HG02763 (cell line): ENCODE results near the gene TMEM253.

Experiments used
- ATAC-seq: cut with Tn5 transposase; IDR thresholded peaks from one replicate; pipeline ENCODE4 v1.9.1; 2021; ENCODE audit warnings: mild to moderate bottlenecking, moderate library complexity; ENCODE audit not compliant: unreplicated experiment

TMEM253 gene

DNA sequence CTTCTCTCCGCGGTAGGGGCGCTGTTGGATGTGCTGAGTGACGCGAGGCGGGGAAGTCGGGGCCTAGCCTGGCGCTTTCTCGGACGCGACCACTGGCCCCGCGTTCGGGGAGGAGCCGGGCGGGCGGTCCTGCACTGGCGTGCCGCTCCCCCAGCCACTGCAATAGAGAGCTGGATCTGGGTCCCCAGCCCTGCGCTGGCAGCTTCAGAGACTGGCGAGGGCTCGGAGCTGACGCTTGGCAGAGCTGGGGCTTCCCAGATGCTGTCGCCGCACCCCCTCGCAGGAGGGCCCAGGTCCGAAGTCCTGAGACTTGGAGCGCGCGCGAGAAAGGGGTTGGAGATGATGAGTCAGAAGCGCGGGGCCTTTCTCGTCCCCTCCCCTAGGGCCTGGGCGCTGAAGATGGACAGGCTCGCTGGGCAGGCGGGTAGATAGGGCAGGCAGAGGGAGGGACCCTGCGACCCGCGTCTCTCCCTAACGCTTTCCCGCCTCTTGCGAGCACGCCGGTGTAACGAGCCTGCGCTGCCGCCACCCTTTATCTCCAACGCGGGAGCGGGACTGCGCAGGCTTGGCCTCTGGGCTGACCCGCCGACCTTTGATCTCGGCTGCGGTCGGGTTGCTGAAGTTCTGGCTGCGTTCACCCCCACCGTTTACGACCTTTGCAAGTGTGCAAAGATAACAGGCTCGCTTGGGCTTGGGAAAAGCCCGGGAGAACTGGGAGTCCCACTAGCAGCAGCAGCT lies 3.0 kb downstream of the TMEM253 start:
- peak; percentile 90 for ATAC-seq

- ATAC-seq: peak; percentile 42
Observed at GRCh38 chr14:21104448-21105060, 3.7 kb downstream of the TMEM253 start.

- ATAC-seq: no peak
Observed at GRCh38 chr14:21105095-21105494, 4.2 kb downstream of the TMEM253 start.

GRCh38 chr14:21106176-21106497 lies 5.3 kb downstream of the TMEM253 start:
- ATAC-seq: no peak

DNA sequence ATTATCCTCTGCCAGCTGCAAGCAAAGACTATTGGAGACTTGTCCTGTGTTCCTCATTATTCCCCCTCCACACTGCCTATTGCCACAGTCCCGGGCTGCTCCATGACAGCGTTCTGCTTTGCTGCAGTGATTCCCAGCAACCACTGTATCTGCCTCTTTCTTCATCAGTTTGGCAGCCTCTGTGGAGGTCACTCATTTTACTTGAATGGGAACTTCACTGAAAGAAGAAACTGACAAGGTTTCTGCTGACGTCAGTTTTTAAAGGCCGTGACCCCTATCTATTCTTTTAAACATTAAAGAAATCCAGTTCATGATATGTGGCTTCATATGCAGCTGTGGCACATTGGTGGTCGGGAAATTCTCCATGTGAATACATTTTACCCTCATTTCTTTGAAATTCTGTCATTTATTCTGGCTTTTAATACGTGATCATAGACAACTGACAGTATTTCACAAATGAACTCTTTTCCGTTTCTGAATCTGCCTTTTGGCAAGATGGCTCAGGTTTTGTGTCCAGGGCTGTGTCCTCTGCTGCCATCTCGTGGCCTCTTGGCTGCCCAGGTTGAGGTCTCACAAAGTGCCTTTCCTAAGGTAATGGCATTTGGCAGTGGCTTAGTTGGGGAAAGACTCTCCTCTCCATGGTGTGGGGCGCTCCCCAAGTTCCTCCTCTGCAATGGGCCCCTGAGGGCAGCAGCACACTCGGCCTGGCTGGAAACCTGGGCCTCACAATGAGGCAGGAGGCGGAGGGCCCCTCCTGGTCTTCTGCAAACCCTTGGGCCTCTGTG lies 5.8 kb downstream of the TMEM253 start:
- ATAC-seq: no peak

GRCh38 chr14:21107283-21107800 lies 6.5 kb downstream of the TMEM253 start:
- no peak for ATAC-seq

DNA sequence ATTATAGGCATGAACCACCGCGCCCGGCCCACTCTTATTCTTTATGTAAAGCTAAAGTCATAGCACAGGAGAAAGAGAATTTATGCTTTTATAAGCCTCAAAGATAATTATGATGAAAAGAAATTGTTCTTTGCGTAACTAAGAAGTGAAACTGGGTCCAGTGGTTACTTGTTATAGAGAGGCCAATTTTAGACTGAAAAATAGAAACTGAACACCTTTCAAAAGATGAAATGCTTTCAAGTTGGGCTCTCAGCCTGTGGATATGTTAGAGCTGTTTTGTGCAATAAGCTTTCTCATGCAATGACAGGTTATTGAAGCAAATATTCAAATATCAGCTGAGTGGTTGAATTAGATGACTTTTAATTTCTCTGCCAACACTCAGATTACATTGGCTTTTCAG lies 7.9 kb downstream of the TMEM253 start:
- ATAC-seq: no peak

DNA sequence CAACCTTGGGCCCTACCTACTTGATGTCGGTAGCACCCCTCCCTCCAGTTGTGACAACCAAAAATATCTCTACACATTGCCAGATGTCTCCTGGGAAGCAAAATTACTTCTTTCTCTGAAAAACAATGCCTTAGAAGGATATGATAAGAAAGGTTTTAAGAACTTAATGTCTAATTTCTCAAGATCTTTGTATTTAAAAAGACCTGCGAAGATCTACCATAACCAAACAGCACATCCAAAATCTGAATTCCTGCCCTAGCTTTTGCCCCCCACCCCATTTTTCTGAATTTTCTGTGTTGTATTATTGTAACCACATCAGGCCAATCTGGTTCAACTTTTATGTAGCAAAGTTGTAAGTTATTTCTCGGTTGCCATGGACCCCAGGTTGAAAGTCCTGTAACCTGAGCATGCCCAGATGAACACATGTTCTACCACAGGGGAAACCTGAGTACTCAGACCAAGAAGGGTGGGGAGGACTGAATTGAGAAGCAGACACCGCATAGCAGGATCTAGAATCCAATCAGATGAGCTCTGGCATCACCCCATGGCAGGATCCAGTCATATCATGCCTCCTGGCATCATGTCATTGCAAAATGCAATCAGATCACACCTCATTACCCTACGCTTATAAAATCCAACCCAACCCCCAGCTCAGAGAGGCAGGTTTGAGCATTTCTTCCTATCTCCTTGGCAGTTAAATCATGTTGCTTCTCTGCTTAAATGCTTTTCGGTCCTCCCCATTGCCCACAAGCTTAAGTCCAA lies 8.7 kb downstream of the TMEM253 start:
- no peak for ATAC-seq

DNA sequence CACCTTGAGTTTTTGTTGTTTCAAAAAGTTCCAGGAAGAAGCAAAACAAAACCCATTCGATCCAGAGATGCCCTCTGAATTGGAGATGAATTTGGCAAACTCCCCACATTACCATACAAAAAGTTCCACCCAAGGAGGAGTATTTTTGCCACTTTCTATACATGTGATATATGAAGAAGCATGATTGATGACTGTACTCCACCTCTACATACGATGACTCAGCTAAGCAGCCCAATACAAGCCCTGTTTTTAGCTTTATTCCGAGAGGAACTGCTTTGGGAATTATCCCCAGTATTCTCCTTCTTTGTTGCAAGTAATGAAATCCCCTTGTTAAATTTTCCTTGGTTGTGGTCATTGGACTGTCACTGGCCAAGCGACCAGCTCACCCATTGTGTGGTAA lies 11.4 kb downstream of the TMEM253 start:
- ATAC-seq: no peak

- no peak for ATAC-seq
Observed at GRCh38 chr14:21113369-21113768, 12.5 kb downstream of the TMEM253 start.

- no peak for ATAC-seq
Observed at GRCh38 chr14:21118933-21119332, 18.1 kb downstream of the TMEM253 start.

DNA sequence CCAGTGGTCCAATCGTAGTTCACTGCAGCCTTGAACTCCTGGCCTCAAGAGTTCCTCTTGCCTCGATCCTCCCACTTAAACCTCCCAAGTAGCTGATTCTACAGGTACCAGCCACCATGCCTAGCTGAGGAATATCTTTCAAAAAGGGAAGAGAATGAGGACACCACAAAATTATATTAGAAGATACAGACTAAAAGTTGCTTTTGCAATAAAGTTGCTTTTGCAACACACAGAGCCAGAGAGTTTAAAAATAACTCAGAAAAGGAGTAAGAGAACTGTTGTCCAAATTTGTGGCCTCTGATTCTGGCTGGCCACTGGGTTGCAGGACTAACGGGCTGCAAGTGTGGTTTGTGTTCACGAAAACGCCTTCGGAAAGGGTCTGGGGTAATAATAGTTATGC lies 19.8 kb downstream of the TMEM253 start:
- ATAC-seq: no peak

DNA sequence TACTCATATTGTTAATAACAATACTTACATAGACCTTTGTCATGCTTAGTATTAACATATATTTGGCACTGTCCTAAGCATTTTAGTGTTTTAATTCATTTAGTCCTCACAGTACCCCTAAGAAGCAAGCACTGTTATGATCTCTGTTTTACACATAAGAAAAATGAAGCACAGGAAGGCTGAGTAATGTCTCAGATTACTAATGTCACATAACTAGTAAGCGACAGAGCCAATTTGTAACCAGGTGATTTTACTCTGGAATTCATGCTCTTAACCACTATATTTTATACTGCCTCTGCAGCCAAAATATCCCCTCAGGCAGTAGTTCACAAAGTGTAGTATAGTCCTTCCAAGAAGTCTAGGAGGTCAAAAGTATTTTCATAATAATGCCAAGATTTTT lies 20.3 kb downstream of the TMEM253 start:
- no peak for ATAC-seq

- no peak for ATAC-seq
Observed at GRCh38 chr14:21123429-21123828, 22.6 kb downstream of the TMEM253 start.

DNA sequence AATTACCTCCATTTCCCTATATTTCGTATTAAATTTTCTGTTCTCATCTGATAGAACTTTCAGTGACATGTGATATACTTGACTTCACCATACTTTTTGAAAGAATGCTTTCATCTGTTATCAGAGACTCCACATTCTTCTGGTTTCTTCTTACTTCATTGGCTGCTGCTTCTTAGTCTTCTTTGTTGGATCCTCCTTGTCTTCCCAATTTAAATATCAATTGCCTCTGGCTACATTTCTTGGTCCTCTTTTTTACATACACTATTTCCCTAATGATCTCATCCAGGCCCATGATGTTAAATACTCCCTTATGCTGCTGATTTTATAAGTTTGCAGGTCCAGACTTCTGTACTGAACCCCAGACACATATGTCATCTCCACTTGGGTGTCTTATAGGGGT lies 33.0 kb downstream of the TMEM253 start:
- no peak for ATAC-seq

- ATAC-seq: no peak
Observed at GRCh38 chr14:21136024-21136423, 35.2 kb downstream of the TMEM253 start.

DNA sequence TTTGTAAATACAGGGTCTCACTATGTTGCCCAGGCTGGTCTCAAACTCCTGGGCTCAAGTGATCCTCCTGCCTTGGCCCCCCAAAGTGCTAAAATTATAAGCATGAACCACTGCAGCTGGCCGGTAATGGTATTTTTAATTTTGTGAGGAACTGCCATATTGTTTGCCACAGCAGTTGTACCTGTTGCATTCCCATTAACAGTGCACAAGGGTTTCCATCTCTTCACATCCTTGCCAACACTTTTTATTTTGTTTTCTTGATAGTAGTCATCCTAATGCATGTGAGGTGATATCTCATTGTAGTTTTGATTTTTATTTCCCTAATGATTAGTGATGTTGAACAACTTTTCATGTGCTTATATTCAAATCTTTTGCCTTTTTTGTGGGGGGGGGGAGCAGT lies 41.5 kb downstream of the TMEM253 start:
- ATAC-seq: no peak

GRCh38 chr14:21145437-21145836 lies 44.6 kb downstream of the TMEM253 start:
- ATAC-seq: no peak

GRCh38 chr14:21149641-21150367 lies 48.9 kb downstream of the TMEM253 start:
- no peak for ATAC-seq
